GM12878 (cell line): ENCODE data around the gene UBE2L5. TPM values are rescaled to one million over a fixed set of nuclear protein-coding genes. Genes with fewer than 3 reads are reported as not detected.

Experiments used
- ATAC-seq: fragments of 200-7000 bp; cut with Tn5 transposase; 3 replicates; pipeline ENCODE4 v1.9.1; 2020; ENCODE audit warnings: mild to moderate bottlenecking, moderate library complexity
- BruUV-seq: library from RNA; stranded (reverse); fragments of 400-500 nt; replicated peaks from 2 replicates; lab custom pipeline; 2021; lab: Mats Ljungman, UMichigan
- CTCF ChIA-PET: fragments of 300-600 bp; sonication (Branson Sonifier 250); formaldehyde crosslinking; extraction: SDS; loops from one replicate; lab custom pipeline; 2021; ENCODE audit warnings: inconsistent platforms; lab: Yijun Ruan, JAX
- POLR2A ChIA-PET: fragments of 350-600 bp; formaldehyde crosslinking; extraction: SDS; loops from one replicate; lab custom pipeline; 2021; ENCODE audit warnings: inconsistent platforms; lab: Charles Lee
- RAD21 ChIA-PET: fragments of 300-600 bp; sonication (Branson Sonifier 250); formaldehyde crosslinking; loops from one replicate; lab custom pipeline; 2023; ENCODE audit warnings: antibody characterized with exemption; ENCODE audit not compliant: unreplicated experiment; lab: Charles Lee
- SMC1A ChIA-PET: fragments of 300-600 bp; sonication (Branson Sonifier 250); formaldehyde crosslinking; loops from one replicate; lab custom pipeline; 2023; ENCODE audit not compliant: unreplicated experiment, uncharacterized antibody; lab: Charles Lee
- DNase-seq: peaks from one replicate; pipeline ENCODE4 v3.0.0-alpha.2; 2011; ENCODE audit warnings: low read depth, low spot score
- FAIRE-seq: peaks from 3 replicates; lab custom pipeline; 2011; peaks lifted over from hg19 to GRCh38; lab: Jason Lieb, UNC
- H2AFZ ChIP-seq: 2 replicates; pipeline ENCODE4 v1.6.0; 2011; ENCODE audit warnings: low read depth, low read length, control low read depth; ENCODE audit not compliant: control insufficient read depth
- H3K27ac ChIP-seq: 2 replicates; pipeline ENCODE4 v1.5.1; 2011; ENCODE audit warnings: control low read depth; ENCODE audit not compliant: control insufficient read depth, insufficient read depth
- H3K27me3 ChIP-seq, 2 experiments: replicated peaks in 1 of 2; 2 replicates each; pipeline versions ENCODE4 v1.6.0 to v1.6.1; 2011; ENCODE audit warnings: low read length in 1 of 2; ENCODE audit not compliant: control insufficient read depth in 2 of 2, insufficient read depth in 2 of 2
- H3K36me3 ChIP-seq, 2 experiments: 2 replicates each; pipeline ENCODE4 v1.5.1; 2011; ENCODE audit warnings: low read length in 1 of 2; ENCODE audit not compliant: control insufficient read depth in 2 of 2, insufficient read depth in 2 of 2
- H3K4me1 ChIP-seq: 2 replicates; pipeline ENCODE4 v1.6.1; 2011; ENCODE audit warnings: mild to moderate bottlenecking, low read length, moderate library complexity, mixed read lengths; ENCODE audit not compliant: control insufficient read depth, insufficient read depth
- H3K4me2 ChIP-seq: 2 replicates; pipeline ENCODE4 v1.6.0; 2011; ENCODE audit warnings: control low read depth; ENCODE audit not compliant: control insufficient read depth, insufficient read depth
- H3K4me3 ChIP-seq: fragments of 200-600 bp; sonication (generic); 2 replicates; pipeline ENCODE4 v1.5.1; 2016
- H3K79me2 ChIP-seq: 2 replicates; pipeline ENCODE4 v1.6.0; 2011; ENCODE audit warnings: low read length; ENCODE audit not compliant: control insufficient read depth, insufficient read depth
- H3K9ac ChIP-seq: 2 replicates; pipeline ENCODE4 v1.8.0; 2011; ENCODE audit warnings: low read length, control low read depth, mixed read lengths; ENCODE audit not compliant: control insufficient read depth, insufficient read depth
- H3K9me3 ChIP-seq: replicated peaks from 3 replicates; pipeline ENCODE4 v1.5.1; 2011; ENCODE audit warnings: mild to moderate bottlenecking, low read length; ENCODE audit not compliant: control insufficient read depth, insufficient read depth
- H4K20me1 ChIP-seq: 2 replicates; pipeline ENCODE4 v1.6.0; 2011; ENCODE audit not compliant: control insufficient read depth, insufficient read depth
- IKZF2 ChIP-seq, 2 experiments: fragments of 450-650 bp; IDR thresholded peaks; 2 replicates each; pipeline ENCODE4 v1.6.1; 2017; ENCODE audit warnings: mild to moderate bottlenecking in 2 of 2, moderate library complexity in 2 of 2
- MEF2B ChIP-seq: fragments of 450-650 bp; IDR thresholded peaks from 2 replicates; pipeline ENCODE4 v1.6.1; 2018; ENCODE audit warnings: mild to moderate bottlenecking, moderate library complexity; ENCODE audit not compliant: partially characterized antibody, poor library complexity, severe bottlenecking
- PAX5 ChIP-seq: IDR thresholded peaks from 2 replicates; pipeline ENCODE4 v1.6.1; 2011; ENCODE audit warnings: low read depth, low read length, borderline replicate concordance
- RCOR1 ChIP-seq: conservative IDR thresholded peaks from 2 replicates; pipeline ENCODE4 v1.6.1; 2012; ENCODE audit warnings: low read depth, low read length, improper control_type of control experiment
- ZBTB33 ChIP-seq: fragments of 450-650 bp; IDR thresholded peaks from 2 replicates; pipeline ENCODE4 v1.6.1; 2017; ENCODE audit warnings: mild to moderate bottlenecking
- WGBS: methylation state at CpG from one replicate; pipeline ENCODE4 v1.1.6; 2016; ENCODE audit warnings: low lambda C conversion rate; ENCODE audit not compliant: insufficient replicate concordance, insufficient coverage; ENCODE audit errors: missing lambda C conversion rate; 5-methylcytosine and 5-hydroxymethylcytosine counted together
- in situ Hi-C: fragments of 300-500 bp; cut with MboI; formaldehyde crosslinking; loops from 9 replicates; pipeline ENCODE4 v1.14.3; 2018; ENCODE audit warnings: mixed read lengths
- intact Hi-C: fragments of 100-400 bp; cut with micrococcal nuclease; formaldehyde crosslinking; loops from one replicate; pipeline ENCODE4 v1.14.2; 2022; ENCODE audit not compliant: unreplicated experiment
- polyA plus RNA-seq, 11 experiments: library from polyadenylated mRNA; depleted of rRNA in 4 of 11; unstranded in 6 of 11; stranded (reverse) in 5 of 11; fragments of >200 nt; fragmentation: Nextera tagmentation in 4 of 11; fragmentation: Illumina TruSeq in 1 of 11; extraction: Ambion mirVana in 4 of 11; extraction: Trizol in 1 of 11; gene quantifications; 1 replicate in 1 of 11; 2 replicates in 10 of 11; pipeline versions ENCODE4 v1.2.1 to v1.2.3, GENCODE V29; 2011 to 2016; ENCODE audit warnings: inconsistent platforms in 2 of 11, missing spikeins in 2 of 11, low read depth in 1 of 11
- total RNA-seq, 4 experiments: library from RNA; depleted of rRNA in 3 of 4; stranded (reverse); fragments of >200 nt in 3 of 4; fragmentation: Illumina TruSeq in 1 of 4; extraction: Trizol in 1 of 4; gene quantifications; 2 replicates each; pipeline versions ENCODE4 v1.2.1 to v1.2.3, GENCODE V29; 2013 to 2021
- TF ChIP-seq, protein P1 (sequence below): fragments of 450-650 bp; IDR thresholded peaks from 2 replicates; pipeline ENCODE4 v1.6.1; 2017; ENCODE audit warnings: low read depth, mild to moderate bottlenecking, moderate library complexity
- TF ChIP-seq, protein P2 (sequence below): fragments of 450-650 bp; IDR thresholded peaks from 2 replicates; pipeline ENCODE4 v1.6.1; 2018; ENCODE audit warnings: mild to moderate bottlenecking, low read depth, moderate library complexity; ENCODE audit not compliant: partially characterized antibody
- TF ChIP-seq, protein P3 (sequence below): fragments of 450-650 bp; IDR thresholded peaks from 2 replicates; pipeline ENCODE4 v1.6.1; 2017; ENCODE audit warnings: mild to moderate bottlenecking, moderate library complexity

UBE2L5 gene
- total and polyA plus RNA-seq, 10 of the 15 experiments (the other 5 are each of a cell fraction or from before 2014, with no cell fraction given) = 0.03 to 1.1 (median 0.19) TPM; not detected in 2

DNA sequence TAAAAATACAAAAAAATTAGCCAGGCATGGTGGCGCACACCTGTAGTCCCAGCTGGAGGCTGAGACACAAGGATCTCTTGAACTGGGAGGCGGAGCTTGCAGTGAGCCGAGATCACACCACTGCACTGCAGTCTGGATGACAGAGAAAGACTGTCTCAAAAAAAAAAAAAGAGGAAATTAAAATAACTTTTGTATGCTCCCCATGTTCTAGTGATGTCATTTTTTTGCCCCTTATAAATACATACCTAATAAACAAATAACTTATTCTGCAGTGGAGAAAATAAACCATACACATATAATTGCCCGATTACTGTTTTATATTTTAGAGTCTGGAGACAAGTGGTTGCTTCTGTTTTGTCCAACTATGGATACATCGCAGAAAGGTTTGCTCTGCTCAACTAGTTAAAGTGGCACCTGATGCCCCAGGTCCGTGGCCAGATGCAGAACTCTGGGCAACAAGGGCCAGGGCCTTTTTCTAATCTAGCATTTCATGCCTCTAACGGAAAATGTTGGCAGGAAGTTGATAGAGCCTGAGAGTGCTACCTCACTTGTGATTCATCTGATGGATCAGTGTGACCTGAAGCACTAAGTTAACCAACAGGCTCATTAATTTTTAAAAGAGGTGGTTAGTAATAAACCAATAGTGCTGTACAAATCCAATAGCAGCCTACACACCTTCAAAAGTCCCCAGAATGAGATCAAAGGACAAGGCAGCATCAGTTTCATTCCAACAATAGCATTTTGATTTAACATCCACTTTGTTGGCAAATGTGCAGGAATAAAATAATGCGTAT, 18.8 kb downstream of the UBE2L5 start (continued):
- TF ChIP-seq, protein P1, sequence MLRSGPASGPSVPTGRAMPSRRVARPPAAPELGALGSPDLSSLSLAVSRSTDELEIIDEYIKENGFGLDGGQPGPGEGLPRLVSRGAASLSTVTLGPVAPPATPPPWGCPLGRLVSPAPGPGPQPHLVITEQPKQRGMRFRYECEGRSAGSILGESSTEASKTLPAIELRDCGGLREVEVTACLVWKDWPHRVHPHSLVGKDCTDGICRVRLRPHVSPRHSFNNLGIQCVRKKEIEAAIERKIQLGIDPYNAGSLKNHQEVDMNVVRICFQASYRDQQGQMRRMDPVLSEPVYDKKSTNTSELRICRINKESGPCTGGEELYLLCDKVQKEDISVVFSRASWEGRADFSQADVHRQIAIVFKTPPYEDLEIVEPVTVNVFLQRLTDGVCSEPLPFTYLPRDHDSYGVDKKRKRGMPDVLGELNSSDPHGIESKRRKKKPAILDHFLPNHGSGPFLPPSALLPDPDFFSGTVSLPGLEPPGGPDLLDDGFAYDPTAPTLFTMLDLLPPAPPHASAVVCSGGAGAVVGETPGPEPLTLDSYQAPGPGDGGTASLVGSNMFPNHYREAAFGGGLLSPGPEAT = 0 out of 2 replicates have a peak, but pooled peaks have one; percentile 14
- 0 out of 4 replicates have a peak, but pooled peaks of 1 of the 2 experiments have one; percentile 19 for TF ChIP-seq IKZF2 (IDR thresholded peaks at IDR 0.05)

DNA sequence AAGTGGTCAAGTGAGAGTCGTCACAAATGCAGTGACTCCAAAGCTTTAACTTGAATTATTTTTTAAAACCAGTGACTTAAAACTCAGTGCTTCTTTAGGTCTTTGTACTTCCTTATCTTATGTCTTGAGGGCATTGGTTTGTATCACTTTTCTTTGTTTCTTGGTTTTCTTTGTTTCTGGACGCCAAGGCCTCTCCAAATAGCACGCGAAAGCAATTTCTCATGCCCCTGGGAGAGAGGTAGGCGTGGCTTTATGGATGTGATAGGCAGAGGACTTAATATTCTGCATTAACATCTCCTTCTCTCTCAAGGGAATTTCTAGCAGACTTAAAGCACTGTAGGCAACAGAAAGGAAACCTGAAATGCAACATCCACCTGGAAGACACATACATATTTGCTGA, 20.6 kb downstream of the UBE2L5 start:
- Histone ChIP-seq H3K4me2 (peak overlapping the region; percentile 88), H3K9me3 (no peaks in the 10 kb centered on the region; the same call in 2 of the 3 replicates), H3K4me1 (peaks cover 43% of the 10 kb centered on the region), H3K4me3 (no peak overlapping the region), H2AFZ (peak overlapping the region; percentile 69), H3K27ac (peak overlapping the region; percentile 56), H4K20me1 (no peaks in the 10 kb centered on the region), H3K36me3 (no peaks in the 10 kb centered on the region), H3K79me2 (peaks cover 1% of the 10 kb centered on the region; the same call in 1 of the 2 replicates), H3K27me3 (no peaks in the 10 kb centered on the region), H3K9ac (no peak overlapping the region)
- ChIA-PET CTCF (interaction anchor here (0.6 to 6.5 kb wide), 10 partner anchors 11 to 896 kb away, joined by 3 to 61 read pairs (median 4); no protein-coding TSS in a partner anchor), SMC1A (interaction anchor here (0.8 to 9.1 kb wide), 22 partner anchors 9 to 301 kb away, joined by 3 to 155 read pairs (median 8); partner anchors contain the start of gene HMGB1), RAD21 (interaction anchor here (0.6 to 7.4 kb wide), 17 partner anchors 12 to 311 kb away, joined by 3 to 89 read pairs (median 4); partner anchors contain the start of genes HMGB1 and UBE2L5), POLR2A (interaction anchor here (0.6 to 5.6 kb wide), 13 partner anchors 13 to 297 kb away, joined by 3 to 57 read pairs (median 6); partner anchors contain the start of genes HMGB1 and UBE2L5)
- intact Hi-C loops (loop anchor here (1.0 kb wide), 1 partner anchor 13 kb away; no protein-coding TSS in a partner anchor), in situ Hi-C loops (no loop called here)
- peak; percentile 78 for DNase-seq
- 7% methylated on average over 5 of the region's 5 CpGs for WGBS
- BruUV-seq = no TSS peak
- FAIRE-seq = no peak
- peak; percentile 38 for ATAC-seq
- TF ChIP-seq MEF2B = peak; percentile 79
- TF ChIP-seq, protein P2, sequence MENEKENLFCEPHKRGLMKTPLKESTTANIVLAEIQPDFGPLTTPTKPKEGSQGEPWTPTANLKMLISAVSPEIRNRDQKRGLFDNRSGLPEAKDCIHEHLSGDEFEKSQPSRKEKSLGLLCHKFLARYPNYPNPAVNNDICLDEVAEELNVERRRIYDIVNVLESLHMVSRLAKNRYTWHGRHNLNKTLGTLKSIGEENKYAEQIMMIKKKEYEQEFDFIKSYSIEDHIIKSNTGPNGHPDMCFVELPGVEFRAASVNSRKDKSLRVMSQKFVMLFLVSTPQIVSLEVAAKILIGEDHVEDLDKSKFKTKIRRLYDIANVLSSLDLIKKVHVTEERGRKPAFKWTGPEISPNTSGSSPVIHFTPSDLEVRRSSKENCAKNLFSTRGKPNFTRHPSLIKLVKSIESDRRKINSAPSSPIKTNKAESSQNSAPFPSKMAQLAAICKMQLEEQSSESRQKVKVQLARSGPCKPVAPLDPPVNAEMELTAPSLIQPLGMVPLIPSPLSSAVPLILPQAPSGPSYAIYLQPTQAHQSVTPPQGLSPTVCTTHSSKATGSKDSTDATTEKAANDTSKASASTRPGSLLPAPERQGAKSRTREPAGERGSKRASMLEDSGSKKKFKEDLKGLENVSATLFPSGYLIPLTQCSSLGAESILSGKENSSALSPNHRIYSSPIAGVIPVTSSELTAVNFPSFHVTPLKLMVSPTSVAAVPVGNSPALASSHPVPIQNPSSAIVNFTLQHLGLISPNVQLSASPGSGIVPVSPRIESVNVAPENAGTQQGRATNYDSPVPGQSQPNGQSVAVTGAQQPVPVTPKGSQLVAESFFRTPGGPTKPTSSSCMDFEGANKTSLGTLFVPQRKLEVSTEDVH = no peak
- TF ChIP-seq RCOR1 = no peak
- TF ChIP-seq PAX5 = no peak
- no peak for TF ChIP-seq ZBTB33
- TF ChIP-seq, protein P3, sequence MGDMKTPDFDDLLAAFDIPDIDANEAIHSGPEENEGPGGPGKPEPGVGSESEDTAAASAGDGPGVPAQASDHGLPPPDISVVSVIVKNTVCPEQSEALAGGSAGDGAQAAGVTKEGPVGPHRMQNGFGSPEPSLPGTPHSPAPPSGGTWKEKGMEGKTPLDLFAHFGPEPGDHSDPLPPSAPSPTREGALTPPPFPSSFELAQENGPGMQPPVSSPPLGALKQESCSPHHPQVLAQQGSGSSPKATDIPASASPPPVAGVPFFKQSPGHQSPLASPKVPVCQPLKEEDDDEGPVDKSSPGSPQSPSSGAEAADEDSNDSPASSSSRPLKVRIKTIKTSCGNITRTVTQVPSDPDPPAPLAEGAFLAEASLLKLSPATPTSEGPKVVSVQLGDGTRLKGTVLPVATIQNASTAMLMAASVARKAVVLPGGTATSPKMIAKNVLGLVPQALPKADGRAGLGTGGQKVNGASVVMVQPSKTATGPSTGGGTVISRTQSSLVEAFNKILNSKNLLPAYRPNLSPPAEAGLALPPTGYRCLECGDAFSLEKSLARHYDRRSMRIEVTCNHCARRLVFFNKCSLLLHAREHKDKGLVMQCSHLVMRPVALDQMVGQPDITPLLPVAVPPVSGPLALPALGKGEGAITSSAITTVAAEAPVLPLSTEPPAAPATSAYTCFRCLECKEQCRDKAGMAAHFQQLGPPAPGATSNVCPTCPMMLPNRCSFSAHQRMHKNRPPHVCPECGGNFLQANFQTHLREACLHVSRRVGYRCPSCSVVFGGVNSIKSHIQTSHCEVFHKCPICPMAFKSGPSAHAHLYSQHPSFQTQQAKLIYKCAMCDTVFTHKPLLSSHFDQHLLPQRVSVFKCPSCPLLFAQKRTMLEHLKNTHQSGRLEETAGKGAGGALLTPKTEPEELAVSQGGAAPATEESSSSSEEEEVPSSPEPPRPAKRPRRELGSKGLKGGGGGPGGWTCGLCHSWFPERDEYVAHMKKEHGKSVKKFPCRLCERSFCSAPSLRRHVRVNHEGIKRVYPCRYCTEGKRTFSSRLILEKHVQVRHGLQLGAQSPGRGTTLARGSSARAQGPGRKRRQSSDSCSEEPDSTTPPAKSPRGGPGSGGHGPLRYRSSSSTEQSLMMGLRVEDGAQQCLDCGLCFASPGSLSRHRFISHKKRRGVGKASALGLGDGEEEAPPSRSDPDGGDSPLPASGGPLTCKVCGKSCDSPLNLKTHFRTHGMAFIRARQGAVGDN = peak; percentile 82
